Loucy (cell line): ENCODE results near the gene DDIT4.

Experiments
- EZH2phosphoT487 ChIP-seq: fragments of 200-600 bp; IDR thresholded peaks from 2 replicates; pipeline ENCODE4 v1.6.1; 2018; ENCODE audit warnings: antibody characterized with exemption, mild to moderate bottlenecking, moderate library complexity, borderline replicate concordance
- TF ChIP-seq, protein P1 (sequence below): fragments of 200-600 bp; sonication (generic); conservative IDR thresholded peaks from 2 replicates; pipeline ENCODE4 v1.5.1; 2014; ENCODE audit warnings: mild to moderate bottlenecking, antibody characterized with exemption, low read length

DNA sequence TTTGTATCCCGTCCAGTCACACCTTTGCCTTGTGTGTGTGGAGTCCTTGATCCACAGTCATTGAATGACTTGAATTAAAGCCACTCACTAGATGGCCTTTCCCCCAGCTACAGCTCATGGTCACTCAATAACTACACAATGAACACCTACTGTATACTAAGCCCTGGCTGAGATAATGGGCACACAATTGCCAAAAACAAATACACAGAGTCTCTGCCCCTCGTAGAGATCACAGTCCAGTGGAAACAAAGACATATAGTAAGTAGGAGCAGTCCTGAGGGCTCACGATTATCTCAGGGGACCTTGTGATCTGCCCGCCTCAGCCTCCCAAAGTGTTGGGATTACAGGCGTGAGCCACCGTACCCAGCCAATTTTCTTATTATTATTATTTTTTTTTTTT, 22.1 kb upstream of the DDIT4 start:
- TF ChIP-seq, protein P1, sequence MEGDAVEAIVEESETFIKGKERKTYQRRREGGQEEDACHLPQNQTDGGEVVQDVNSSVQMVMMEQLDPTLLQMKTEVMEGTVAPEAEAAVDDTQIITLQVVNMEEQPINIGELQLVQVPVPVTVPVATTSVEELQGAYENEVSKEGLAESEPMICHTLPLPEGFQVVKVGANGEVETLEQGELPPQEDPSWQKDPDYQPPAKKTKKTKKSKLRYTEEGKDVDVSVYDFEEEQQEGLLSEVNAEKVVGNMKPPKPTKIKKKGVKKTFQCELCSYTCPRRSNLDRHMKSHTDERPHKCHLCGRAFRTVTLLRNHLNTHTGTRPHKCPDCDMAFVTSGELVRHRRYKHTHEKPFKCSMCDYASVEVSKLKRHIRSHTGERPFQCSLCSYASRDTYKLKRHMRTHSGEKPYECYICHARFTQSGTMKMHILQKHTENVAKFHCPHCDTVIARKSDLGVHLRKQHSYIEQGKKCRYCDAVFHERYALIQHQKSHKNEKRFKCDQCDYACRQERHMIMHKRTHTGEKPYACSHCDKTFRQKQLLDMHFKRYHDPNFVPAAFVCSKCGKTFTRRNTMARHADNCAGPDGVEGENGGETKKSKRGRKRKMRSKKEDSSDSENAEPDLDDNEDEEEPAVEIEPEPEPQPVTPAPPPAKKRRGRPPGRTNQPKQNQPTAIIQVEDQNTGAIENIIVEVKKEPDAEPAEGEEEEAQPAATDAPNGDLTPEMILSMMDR, result no peak
- no peak for TF ChIP-seq EZH2phosphoT487
